ENCODE data around the gene SPRR2A.
A peak's percentile ranks its signal among the peaks of the same experiment; 100 is the strongest.
"Not testable (repeated sequence)": the region's sequence is repeated elsewhere in the genome, so short reads cannot be mapped to it uniquely, and the experiment has no call there.

The SPRR2A gene

GRCh38 chr1:153070243-153070642 is 12.9 kb upstream of the SPRR2A start:
- Histone ChIP-seq H3K27ac (no peak overlapping the region), H3K9ac (no peak overlapping the region), H3K27me3 (peaks cover 0 to 3% (median 0%) of the 10 kb centered on the region in 11 experiments; a peak in 1 of 22 replicates), H4K20me1 (no peaks in the 10 kb centered on the region), H3K4me2 (no peak overlapping the region), H3K9me3 (replicated peaks in 1 of 11) (no peaks in the 10 kb centered on the region), H3K4me1 (peaks cover 0 to 22% (median 4%) of the 10 kb centered on the region in 10 experiments; a peak in 8 of 20 replicates), H3K36me3 (no peaks in the 10 kb centered on the region), H3K4me3 (no peak overlapping the region)
- no peak for TF ChIP-seq Cebpa-rat (IDR thresholded peaks at IDR 0.05)

GRCh38 chr1:153058826-153059784 is 1.8 kb upstream of the SPRR2A start:
- TF ChIP-seq Cebpa-rat (IDR thresholded peaks at IDR 0.05), result no peak
- Histone ChIP-seq H3K9ac (no peak overlapping the region), H3K9me3 (replicated peaks in 1 of 11) (peaks cover 0 to 5% (median 0%) of the 10 kb centered on the region in 11 experiments; a peak in 1 of 22 replicates)

GRCh38 chr1:153058154-153058553 is 842 bp upstream of the SPRR2A start:
- H3K9ac ChIP-seq, result no peak overlapping the region
- peak overlapping the region in 9 of 11 experiments; percentile 40 to 74 (median 68); a peak in 14 of 22 replicates for H3K4me2 ChIP-seq
- H4K20me1 ChIP-seq, result no peaks in the 10 kb centered on the region
- peaks cover 0 to 26% (median 0%) of the 10 kb centered on the region in 11 experiments; a peak in 2 of 22 replicates for H3K27me3 ChIP-seq
- no peak for TF ChIP-seq Cebpa-rat (IDR thresholded peaks at IDR 0.05)
- peak overlapping the region in 1 of 11 experiments; percentile 46; a peak in 2 of 22 replicates for H3K27ac ChIP-seq
- H3K9me3 ChIP-seq (replicated peaks in 1 of 11), result peaks cover 0 to 8% (median 4%) of the 10 kb centered on the region in 11 experiments; a peak in 8 of 22 replicates
- H3K4me1 ChIP-seq, result peaks cover 16 to 39% (median 20%) of the 10 kb centered on the region in 10 experiments
- no peaks in the 10 kb centered on the region for H3K36me3 ChIP-seq
- no peak overlapping the region for H3K4me3 ChIP-seq

More at GRCh38 chr1:153058826-153059784, 1.8 kb upstream of the SPRR2A start:
- Histone ChIP-seq H3K27ac (no peak overlapping the region), H4K20me1 (no peaks in the 10 kb centered on the region), H3K4me2 (peak overlapping the region; percentile 13 to 71 (median 38); a peak in 15 of 22 replicates), H3K4me1 (peaks cover 16 to 39% (median 20%) of the 10 kb centered on the region in 10 experiments), H3K4me3 (no peak overlapping the region), H3K27me3 (peaks cover 0 to 21% (median 0%) of the 10 kb centered on the region in 11 experiments; a peak in 2 of 22 replicates), H3K36me3 (no peaks in the 10 kb centered on the region)

- H3K4me2 ChIP-seq, H3K4me3 ChIP-seq, H4K20me1 ChIP-seq, H3K27ac ChIP-seq, H3K9ac ChIP-seq, H3K36me3 ChIP-seq: not testable (repeated sequence)
- H3K4me1 ChIP-seq, result peaks cover 16 to 39% (median 20%) of the 10 kb centered on the region in 10 experiments
- peaks cover 0 to 37% (median 0%) of the 10 kb centered on the region in 11 experiments; a peak in 2 of 22 replicates for H3K27me3 ChIP-seq
- peaks cover 0 to 22% (median 7%) of the 10 kb centered on the region in 11 experiments; a peak in 9 of 22 replicates for H3K9me3 ChIP-seq (replicated peaks in 1 of 11)
Observed at GRCh38 chr1:153056111-153056510, 1.2 kb downstream of the SPRR2A start.

- Histone ChIP-seq H3K9ac (no peak overlapping the region), H4K20me1 (no peaks in the 10 kb centered on the region), H3K4me1 (peaks cover 0 to 28% (median 16%) of the 10 kb centered on the region in 10 experiments; a peak in 16 of 20 replicates), H3K27me3 (peaks cover 0 to 25% (median 0%) of the 10 kb centered on the region in 11 experiments; a peak in 3 of 22 replicates), H3K4me3 (no peak overlapping the region), H3K4me2 (no peak overlapping the region), H3K36me3 (no peaks in the 10 kb centered on the region), H3K27ac (no peak overlapping the region; a peak in 1 of 22 replicates), H3K9me3 (replicated peaks in 1 of 11) (peaks cover 11 to 43% (median 18%) of the 10 kb centered on the region in 11 experiments; a peak in 21 of 22 replicates)
- TF ChIP-seq Cebpa-rat (IDR thresholded peaks at IDR 0.05), result no peak
Observed at GRCh38 chr1:153049211-153049610, 8.1 kb downstream of the SPRR2A start.

GRCh38 chr1:153040950-153041631 is 16.2 kb downstream of the SPRR2A start, which contains the start of gene SPRR2D:
SPRR2D (minus strand) TSS chr1:153041120; CDS start chr1:153040346, 774 bp downstream.
- Histone ChIP-seq H3K4me3 (no peak within 1 kb of the TSS), H4K20me1 (no peaks in the 10 kb centered on the region), H3K4me2 (peak within 1 kb of the TSS in 1 of 11 experiments; percentile 21; a peak in 1 of 22 replicates), H3K36me3 (no peaks in the 10 kb centered on the region), H3K27me3 (peaks cover 0 to 65% (median 0%) of the 10 kb centered on the region in 11 experiments; a peak in 7 of 22 replicates), H3K4me1 (peaks cover 0 to 18% (median 8%) of the 10 kb centered on the region in 10 experiments; a peak in 16 of 20 replicates), H3K9me3 (replicated peaks in 1 of 11) (peaks cover 0 to 7% (median 0%) of the 10 kb centered on the region in 11 experiments; a peak in 2 of 22 replicates), H3K27ac (no peak within 1 kb of the TSS), H3K9ac (no peak within 1 kb of the TSS)
- no peak for TF ChIP-seq Cebpa-rat (IDR thresholded peaks at IDR 0.05)

GRCh38 chr1:153035211-153035610 is 22.1 kb downstream of the SPRR2A start:
- TF ChIP-seq Cebpa-rat (IDR thresholded peaks at IDR 0.05), result no peak
- Histone ChIP-seq H3K9me3 (replicated peaks in 1 of 11) (peaks cover 0 to 18% (median 0%) of the 10 kb centered on the region in 11 experiments; a peak in 3 of 22 replicates), H3K4me3 (no peak overlapping the region), H3K36me3 (no peaks in the 10 kb centered on the region), H4K20me1 (peaks cover 0 to 12% (median 0%) of the 10 kb centered on the region in 11 experiments; a peak in 6 of 22 replicates), H3K4me1 (peaks cover 13 to 24% (median 20%) of the 10 kb centered on the region in 10 experiments), H3K27me3 (peaks cover 0 to 82% (median 9%) of the 10 kb centered on the region in 11 experiments; a peak in 10 of 22 replicates), H3K4me2 (no peak overlapping the region), H3K9ac (no peak overlapping the region), H3K27ac (no peak overlapping the region)

- H3K36me3 ChIP-seq, result no peaks in the 10 kb centered on the region
- H3K27me3 ChIP-seq, result peaks cover 0 to 94% (median 9%) of the 10 kb centered on the region in 11 experiments; a peak in 10 of 22 replicates
- peaks cover 0 to 12% (median 0%) of the 10 kb centered on the region in 11 experiments; a peak in 6 of 22 replicates for H4K20me1 ChIP-seq
- peaks cover 13 to 24% (median 20%) of the 10 kb centered on the region in 10 experiments for H3K4me1 ChIP-seq
- 0 out of 22 replicates have a peak, but pooled peaks of 3 of the 11 experiments have one; percentile 11 to 13 (median 12) for TF ChIP-seq Cebpa-rat (IDR thresholded peaks at IDR 0.05)
- H3K9ac ChIP-seq, result no peak overlapping the region
- no peak overlapping the region for H3K4me3 ChIP-seq
- peak overlapping the region; percentile 43 to 76 (median 57); a peak in 21 of 22 replicates for H3K4me2 ChIP-seq
- peaks cover 0 to 31% (median 5%) of the 10 kb centered on the region in 11 experiments; a peak in 6 of 22 replicates for H3K9me3 ChIP-seq (replicated peaks in 1 of 11)
- no peak overlapping the region for H3K27ac ChIP-seq
Observed at GRCh38 chr1:153032677-153033308, 24.5 kb downstream of the SPRR2A start.

Measured in BLaER1 treated with 17β-estradiol and CSF1 and Interleukin-3, amounts not matched to agents 10 nM and 100 nM (cell line).